GM21423 (cell line): ENCODE measurements around the gene TMC7.

ENCODE experiments used
- ATAC-seq: cut with Tn5 transposase; IDR thresholded peaks from one replicate; pipeline ENCODE4 v1.9.1; 2021; ENCODE audit warnings: mild to moderate bottlenecking, moderate library complexity; ENCODE audit not compliant: unreplicated experiment

The TMC7 gene

GRCh38 chr16:19086322-19087199 lies 102.8 kb downstream of the TMC7 start:
- ATAC-seq = peak; percentile 87

DNA sequence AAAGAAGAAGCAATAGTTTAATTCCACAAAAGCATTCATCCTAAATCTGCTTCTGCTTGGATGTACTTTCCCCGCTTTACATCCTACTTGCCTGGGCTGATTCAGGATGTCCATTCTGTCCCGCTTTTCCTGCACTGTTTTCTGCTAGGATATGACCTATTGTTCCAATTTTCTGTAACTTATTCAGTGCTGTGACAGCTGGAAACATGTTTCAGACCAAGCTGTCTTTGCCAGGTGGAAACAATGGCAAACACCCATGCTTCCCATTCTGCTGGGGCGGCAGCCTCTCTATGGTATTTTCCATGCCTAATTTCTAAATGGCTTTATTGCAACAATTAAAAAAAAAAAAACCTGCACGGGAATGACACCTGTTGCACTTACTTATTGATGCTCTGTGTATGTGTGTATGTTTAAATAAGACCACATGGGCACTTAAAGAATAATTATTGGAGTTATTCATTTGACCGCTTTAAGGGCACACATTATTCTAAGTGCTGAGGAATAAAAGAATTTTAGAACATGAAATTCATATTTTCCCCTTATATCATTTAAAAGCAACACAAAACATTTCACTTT lies 104.7 kb downstream of the TMC7 start:
- ATAC-seq = no peak

- ATAC-seq = no peak
Observed at GRCh38 chr16:19089410-19089955, 105.7 kb downstream of the TMC7 start.

- no peak for ATAC-seq
Observed at GRCh38 chr16:19090916-19091315, 107.2 kb downstream of the TMC7 start.

DNA sequence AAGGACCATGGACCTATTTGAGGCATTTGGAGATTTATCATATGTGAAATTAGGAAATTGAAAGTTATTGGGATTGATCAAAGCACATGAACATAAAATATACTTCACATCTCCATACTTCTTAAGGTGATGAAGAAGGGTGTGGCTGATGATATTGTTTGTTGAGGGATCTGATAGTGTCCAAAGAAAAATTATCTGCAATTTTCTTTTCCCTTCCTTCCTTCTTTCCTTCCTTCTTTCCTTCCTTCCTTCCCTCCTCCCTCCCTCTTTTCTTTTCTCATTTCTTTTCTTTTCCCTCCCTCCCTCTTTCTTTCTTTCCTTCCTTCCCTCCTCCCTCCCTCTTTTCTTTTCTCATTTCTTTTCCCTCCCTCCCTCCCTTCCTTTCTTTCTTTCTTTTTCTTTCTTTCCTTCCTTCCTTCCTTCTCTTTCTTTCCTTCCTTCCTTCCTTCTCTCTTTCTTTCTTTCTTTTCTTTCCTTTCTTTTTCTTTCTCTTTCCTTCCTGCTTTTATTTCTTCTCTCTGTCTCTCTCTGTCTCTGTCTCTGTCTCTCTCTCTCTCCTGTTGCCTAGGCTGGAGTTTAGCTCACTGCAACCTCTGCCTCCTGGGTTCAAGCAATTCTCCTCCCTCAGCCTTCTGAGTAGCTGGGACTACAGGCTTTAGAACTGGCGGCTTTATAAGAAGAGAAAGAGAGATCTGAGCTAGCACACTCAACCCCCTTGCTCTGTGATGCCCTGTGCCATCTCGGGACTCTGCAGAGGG lies 109.1 kb downstream of the TMC7 start:
- no peak for ATAC-seq

- ATAC-seq = no peak
Observed at GRCh38 chr16:19093631-19094541, 110.2 kb downstream of the TMC7 start.

GRCh38 chr16:19094542-19095365 lies 111.0 kb downstream of the TMC7 start:
- no peak for ATAC-seq

GRCh38 chr16:19095654-19096053 lies 111.9 kb downstream of the TMC7 start:
- ATAC-seq = no peak

DNA sequence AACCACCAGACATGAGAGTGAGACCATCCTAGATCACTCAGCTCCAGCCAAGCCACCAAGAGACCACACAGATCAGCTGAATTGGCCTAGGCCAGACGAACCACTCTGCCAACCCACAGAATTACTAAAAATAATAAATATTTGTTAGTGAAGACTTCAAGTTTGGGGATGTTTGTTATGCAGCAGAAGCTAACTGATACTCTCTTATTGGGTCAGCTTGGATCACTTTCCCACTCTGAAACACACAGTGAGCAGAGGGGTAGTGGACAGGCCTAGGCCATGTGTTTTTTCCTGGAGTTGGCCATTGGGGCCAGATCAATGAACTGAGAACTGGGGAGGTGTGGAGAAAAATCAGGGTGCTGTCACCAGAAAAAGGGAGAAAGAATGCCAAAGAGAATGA lies 114.4 kb downstream of the TMC7 start:
- no peak for ATAC-seq

DNA sequence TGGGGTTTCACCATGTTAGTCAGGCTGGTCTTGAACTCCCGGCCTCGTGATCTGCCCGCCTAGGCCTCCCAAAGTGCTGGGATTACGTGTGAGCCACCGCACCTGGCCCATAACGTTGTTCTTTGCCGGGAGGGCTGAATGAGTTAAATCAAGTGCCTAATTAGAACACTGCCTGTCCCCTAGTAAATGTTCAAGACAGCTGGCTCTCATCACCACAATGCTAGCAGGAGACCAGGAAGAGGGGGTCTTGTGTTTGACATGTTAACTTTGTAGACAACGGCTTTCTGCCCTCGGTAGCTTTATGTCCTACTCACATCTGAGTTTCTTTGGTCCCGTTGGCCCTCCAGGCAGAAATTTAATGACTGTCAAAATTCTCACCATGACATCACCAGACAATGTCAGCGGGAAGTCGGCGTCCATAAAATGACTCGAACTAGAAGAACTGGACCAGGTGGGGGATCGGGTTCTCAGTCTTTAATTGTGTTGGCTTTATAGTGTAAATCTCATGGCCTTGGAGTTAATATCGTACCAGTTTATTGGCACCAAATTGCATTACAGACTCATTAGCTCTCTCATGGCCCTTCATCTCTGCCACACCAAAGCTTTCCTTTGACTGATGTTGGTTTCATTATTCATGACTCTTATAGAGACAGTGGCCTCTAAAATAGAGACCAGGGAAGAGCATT lies 118.6 kb downstream of the TMC7 start:
- ATAC-seq = no peak

- no peak for ATAC-seq
Observed at GRCh38 chr16:19104607-19105006, 120.9 kb downstream of the TMC7 start.

DNA sequence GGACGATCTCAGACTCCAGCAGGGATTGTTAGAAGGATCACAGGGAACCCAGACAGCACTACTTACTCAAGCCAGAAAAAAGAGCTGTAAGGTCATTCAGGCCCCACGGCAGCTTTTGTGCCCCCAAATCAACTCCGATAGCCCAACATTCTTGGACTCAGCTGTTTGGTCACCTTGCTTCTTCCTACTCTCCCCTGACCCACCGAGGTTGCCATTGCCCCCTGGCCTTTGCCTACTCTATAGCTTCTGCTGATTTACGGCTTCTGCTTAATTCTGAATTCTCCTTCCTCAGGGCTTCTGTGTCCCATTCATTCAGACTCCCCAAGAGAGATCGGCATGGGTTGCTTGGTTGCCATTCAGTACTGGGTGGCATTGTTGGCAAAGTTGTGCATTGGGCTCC lies 121.4 kb downstream of the TMC7 start:
- no peak for ATAC-seq

- no peak for ATAC-seq
Observed at GRCh38 chr16:19105891-19106624, 122.3 kb downstream of the TMC7 start.

GRCh38 chr16:19106625-19107020 lies 122.9 kb downstream of the TMC7 start:
- ATAC-seq = no peak

DNA sequence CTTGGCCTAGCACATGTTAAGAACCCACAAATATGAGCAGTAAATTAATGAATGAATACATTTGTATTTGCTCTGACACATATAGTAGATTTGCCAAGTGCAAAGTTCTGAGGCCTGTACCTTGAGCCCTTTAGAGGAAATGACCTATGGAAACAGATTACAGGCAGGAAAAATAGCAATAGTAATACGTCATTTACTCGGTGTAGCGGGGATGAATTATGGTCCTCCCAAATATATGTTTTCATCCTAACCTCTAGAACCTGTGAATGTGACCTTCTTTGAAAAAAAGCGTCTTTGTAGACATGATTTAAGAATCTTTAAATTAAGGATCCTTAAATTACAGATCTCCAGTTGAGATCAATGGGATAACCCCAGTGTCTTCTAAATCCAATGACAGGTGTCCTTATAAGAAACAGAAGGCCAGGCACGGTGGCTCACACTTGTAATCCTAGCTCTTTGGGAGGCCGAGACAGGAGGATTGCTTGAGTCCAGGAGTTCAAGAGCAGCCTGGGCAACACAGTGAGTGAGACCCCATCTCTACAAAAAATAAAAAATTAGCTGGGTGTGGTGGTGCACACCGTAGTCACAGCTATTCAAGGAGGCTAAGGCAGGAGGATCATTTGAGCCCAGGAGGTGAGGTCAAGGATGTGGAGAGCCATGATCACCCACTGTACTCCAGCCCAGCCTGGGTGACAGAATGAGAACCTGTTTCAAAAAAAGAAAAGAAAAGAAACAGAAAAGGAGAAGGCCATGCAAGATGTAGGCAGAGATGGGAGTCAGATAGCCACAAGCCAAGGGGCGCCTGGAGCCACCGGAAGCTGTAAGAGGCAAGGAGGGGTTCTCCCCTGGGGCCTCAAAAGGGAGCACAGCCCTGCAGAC lies 124.9 kb downstream of the TMC7 start:
- peak; percentile 39 for ATAC-seq

DNA sequence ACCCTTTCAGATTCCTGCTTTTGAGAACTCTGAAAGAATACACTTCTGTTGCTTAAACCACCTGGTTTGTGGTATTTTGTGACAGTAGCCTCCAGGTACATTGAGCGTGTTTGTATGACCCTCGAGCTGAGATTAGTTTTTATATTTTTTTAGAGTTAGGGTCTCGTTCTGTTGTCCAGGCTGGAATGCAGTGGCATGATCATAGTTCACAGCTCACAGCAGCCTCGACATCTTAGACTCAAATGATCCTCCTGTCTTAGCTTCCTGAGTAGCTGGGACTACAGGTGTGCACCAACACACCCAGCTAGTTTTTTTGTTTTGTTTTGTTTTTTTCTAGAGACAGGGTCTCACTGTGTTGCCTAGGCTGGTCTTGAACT lies 125.5 kb downstream of the TMC7 start:
- no peak for ATAC-seq

DNA sequence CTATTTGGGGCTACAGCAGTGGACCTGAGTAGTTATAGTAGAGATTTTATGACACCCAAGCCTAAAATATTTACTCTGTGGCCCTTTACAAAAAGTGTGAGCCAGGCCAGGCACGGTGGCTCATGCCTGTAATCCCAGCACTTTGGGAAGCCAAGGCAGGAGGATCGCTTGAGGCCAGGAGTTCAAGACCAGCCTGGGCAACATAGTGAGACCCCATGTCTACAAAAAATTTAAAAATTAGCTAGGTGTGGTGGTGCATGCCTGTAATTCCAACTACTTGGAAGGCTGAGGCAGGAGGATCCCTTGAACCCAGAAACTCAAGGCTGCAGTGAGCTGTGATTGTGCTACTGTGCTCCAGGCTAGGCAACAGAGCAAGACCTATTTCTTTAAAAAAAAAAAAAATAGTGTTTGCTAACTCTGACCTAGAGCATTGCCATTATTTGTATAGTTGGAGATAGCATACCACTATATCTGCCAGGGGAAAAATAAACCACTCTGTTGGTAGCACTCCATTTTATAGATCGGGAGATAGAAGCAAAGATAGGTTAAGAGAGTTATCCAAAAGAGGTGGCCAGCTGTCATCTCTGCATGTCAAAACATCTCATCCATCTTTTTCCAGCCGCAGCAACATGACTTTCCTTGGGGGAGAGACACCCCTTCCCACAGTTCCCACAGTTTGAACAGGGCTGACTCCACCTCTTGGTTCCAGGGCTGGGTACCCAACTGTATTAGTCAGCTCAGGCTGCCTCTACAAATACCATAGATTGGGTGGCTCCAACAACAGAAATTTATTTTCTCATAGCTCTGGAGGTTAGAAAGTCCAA lies 127.0 kb downstream of the TMC7 start:
- ATAC-seq = no peak
